Effector CD4-positive, alpha-beta T cell (primary cell): ENCODE measurements around the gene XPO5.

Experiments used
- DNase-seq: peaks from one replicate; pipeline ENCODE4 v3.0.0-alpha.2; 2020

XPO5 gene

GRCh38 chr6:43496370-43497128 lies 79.3 kb downstream of the XPO5 start:
- DNase-seq: no peak

- DNase-seq: no peak
These were observed 80.4 kb downstream of the XPO5 start for GRCh38 chr6:43495409-43495941.

GRCh38 chr6:43494766-43495165 lies 81.1 kb downstream of the XPO5 start:
- DNase-seq: no peak

GRCh38 chr6:43494321-43494720 lies 81.5 kb downstream of the XPO5 start:
- no peak for DNase-seq

GRCh38 chr6:43493833-43494232 lies 82.0 kb downstream of the XPO5 start:
- DNase-seq: no peak

- no peak for DNase-seq
These were observed 82.6 kb downstream of the XPO5 start for GRCh38 chr6:43493230-43493629.

GRCh38 chr6:43492673-43493072 lies 83.2 kb downstream of the XPO5 start:
- DNase-seq: no peak

- DNase-seq: no peak
These were observed 83.8 kb downstream of the XPO5 start for GRCh38 chr6:43491750-43492661.

GRCh38 chr6:43490523-43490939 lies 85.3 kb downstream of the XPO5 start:
- no peak for DNase-seq

GRCh38 chr6:43489277-43490072 lies 86.4 kb downstream of the XPO5 start:
- DNase-seq: no peak

- no peak for DNase-seq
These were observed 87.1 kb downstream of the XPO5 start for GRCh38 chr6:43488667-43489276.

- DNase-seq: no peak
These were observed 94.1 kb downstream of the XPO5 start for GRCh38 chr6:43481591-43482236.

GRCh38 chr6:43481075-43481474 lies 94.8 kb downstream of the XPO5 start:
- no peak for DNase-seq

GRCh38 chr6:43478008-43478372 lies 97.8 kb downstream of the XPO5 start:
- no peak for DNase-seq

GRCh38 chr6:43477235-43478007 lies 98.4 kb downstream of the XPO5 start, which contains the start of gene TJAP1:
TJAP1 (plus strand) TSS chr6:43477570; CDS start chr6:43499002, 21,432 bp downstream.
- DNase-seq: peak; percentile 96

- DNase-seq: no peak
These were observed 99.1 kb downstream of the XPO5 start for GRCh38 chr6:43476746-43477145.

GRCh38 chr6:43475516-43475915 lies 100.3 kb downstream of the XPO5 start:
- no peak for DNase-seq

GRCh38 chr6:43472515-43472914 lies 103.3 kb downstream of the XPO5 start:
- no peak for DNase-seq
